Activated CD4-positive, alpha-beta T cell treated with anti-CD3 and anti-CD28 coated beads, Interleukin-2, amount 50 U/mL, for 4 hours (primary cell): ENCODE data around the gene LSR.
A peak's percentile ranks its signal among the peaks of the same experiment; 100 is the strongest.

Experiments used
- DNase-seq, 2 experiments: peaks; one replicate each; pipeline ENCODE4 v3.0.0-alpha.2; 2020

LSR gene, protein sequence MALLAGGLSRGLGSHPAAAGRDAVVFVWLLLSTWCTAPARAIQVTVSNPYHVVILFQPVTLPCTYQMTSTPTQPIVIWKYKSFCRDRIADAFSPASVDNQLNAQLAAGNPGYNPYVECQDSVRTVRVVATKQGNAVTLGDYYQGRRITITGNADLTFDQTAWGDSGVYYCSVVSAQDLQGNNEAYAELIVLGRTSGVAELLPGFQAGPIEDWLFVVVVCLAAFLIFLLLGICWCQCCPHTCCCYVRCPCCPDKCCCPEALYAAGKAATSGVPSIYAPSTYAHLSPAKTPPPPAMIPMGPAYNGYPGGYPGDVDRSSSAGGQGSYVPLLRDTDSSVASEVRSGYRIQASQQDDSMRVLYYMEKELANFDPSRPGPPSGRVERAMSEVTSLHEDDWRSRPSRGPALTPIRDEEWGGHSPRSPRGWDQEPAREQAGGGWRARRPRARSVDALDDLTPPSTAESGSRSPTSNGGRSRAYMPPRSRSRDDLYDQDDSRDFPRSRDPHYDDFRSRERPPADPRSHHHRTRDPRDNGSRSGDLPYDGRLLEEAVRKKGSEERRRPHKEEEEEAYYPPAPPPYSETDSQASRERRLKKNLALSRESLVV

GRCh38 chr19:35248310-35249145, at the start of gene LSR:
Gene LSR (plus strand): TSS chr19:35249002. CDS start chr19:35249023, 21 bp downstream.
- peak; percentile 66 to 70 for DNase-seq

GRCh38 chr19:35199481-35199880, 49.3 kb upstream of the LSR start:
- no peak for DNase-seq

DNA sequence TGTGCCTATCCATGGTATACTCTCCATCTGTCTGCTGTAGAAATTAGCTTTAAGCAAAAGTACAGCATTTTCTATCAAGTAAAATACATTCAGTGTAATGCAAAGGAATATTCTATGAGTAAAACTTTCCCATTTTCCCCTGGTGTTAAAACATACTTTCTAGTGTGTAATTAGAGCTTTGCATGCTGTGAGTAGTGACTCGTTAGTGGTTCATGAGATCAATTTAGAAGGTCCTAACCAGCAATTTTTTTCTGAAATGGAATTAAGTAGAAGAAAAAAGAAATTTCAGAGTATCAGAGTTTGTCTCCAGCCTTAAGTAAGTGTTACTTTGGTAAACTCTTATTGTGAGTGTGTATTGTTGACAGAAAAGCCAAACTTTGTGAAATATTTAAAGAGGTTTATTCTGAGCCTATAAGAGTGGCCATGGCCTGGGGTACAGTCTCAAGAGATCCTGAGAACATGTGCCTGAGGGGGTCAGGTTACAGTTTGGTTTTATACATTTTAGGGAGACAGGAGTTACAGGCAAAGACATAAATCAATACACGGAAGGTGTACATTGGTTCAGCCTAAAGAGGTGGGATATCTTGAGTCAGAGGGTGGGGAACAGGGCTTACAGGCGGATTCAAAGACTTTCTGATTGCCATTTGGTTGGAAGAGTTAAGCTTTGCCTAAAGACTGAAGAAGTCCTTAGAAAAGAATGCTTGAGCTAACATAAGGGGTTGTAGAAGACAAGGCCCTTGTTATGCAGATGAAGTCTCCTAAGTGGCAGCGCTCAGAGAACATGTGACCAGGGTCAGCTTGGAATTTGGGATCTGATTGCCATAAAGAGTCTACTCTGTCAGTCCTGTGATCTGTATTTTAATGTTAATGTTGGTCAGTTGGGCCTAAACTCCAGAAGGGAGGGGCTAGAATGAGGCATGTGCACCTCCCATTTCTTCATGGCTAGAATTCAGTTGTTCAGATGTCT, 45.8 kb upstream of the LSR start:
- DNase-seq: no peak

DNA sequence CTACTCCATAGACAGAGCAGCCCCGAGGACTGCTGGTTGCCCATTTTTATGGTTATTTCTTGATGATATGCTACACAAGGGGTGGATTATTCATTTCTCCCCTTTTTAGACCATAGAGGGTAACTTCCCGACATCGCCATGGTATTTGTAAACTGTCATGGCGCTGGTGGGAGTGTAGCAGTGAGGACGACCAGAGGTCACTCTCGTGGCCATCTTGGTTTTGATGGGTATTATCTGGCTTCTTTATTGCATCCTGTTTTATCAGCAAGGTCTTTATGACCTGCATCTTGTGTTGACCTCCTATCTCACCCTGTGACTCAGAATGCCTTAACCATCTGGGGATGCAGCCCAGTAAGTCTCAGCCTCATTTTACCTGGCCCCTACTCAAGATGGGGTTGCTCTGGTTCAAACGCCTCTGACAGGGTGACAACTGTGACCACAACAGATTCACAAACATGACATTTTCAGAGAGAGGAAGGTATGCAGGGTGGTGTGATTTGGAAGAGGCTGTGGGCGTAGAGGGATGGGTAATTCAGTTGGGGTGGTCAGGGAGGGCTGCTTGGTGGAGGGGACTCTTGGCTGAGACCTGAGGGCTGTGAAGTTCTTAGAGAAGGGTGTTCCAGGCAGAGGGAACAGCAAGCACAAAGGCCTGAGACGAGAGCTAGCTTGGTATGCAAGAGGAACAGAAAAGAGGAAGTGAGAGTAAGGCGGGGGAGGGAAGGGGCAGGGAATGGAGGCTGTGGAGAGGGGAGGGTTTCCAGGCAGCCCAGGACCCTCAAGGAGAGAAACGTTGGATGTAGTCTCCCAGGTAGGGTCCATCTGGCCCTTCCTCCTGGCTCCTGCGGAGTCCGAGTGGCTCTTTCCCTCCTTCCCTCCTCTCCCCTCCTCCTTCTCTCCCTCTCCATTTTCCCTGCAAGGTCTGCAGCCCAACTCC, 43.7 kb upstream of the LSR start:
- no peak for DNase-seq

DNA sequence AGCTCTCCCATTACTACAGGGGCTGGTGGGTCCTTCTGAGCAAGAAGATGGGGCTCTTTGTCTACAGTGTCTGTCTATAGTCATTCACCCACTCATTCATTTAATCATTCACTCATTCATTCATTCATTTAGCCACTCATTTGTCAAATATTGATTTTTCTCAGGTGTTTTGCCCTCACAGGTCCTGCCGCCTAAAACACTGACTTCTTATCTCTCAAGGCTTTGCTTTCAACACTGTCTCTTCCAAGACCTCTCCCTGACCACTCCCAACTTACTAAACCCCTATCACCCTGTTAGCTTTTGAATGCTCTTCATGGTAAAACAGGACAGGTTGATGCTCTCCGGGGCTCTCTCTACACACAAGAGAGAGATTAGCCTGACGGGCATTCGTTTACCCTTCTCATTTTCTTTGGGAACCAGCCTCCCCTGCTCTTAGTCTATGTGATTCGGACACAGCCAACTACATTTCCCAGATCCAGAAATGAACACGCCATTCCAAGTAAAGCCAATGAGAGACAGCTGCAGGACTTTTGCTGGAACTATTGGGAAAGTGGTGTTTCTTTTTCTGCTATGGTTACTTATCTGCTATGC, 43.0 kb upstream of the LSR start:
- no peak for DNase-seq

GRCh38 chr19:35206379-35206778, 42.4 kb upstream of the LSR start:
- peak; percentile 40 for DNase-seq

DNA sequence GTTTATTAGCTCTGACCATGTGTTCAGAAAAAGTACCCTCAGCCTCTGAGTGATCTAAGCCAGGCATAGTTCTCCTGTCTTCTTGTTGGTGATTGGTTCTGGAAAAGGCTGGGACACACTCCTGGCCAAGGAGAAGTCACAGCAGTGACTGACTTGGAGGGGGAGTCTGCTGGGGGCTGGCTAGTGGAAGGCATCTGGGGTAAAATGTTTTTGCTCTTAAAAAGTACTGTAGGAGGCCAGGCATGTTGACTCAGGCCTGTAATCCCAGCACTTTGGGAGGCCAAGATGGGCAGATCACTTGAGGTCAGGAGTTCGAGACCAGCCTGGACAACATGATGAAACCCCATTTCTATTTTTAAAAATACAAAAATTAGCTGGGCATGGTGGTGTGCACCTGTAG, 41.9 kb upstream of the LSR start:
- no peak for DNase-seq

- DNase-seq: peak in 1 of 2 experiments; percentile 22
These were observed 41.4 kb upstream of the LSR start for GRCh38 chr19:35207391-35207871.

GRCh38 chr19:35208121-35208520, 40.7 kb upstream of the LSR start:
- no peak for DNase-seq

- no peak for DNase-seq
These were observed 39.2 kb upstream of the LSR start for GRCh38 chr19:35209646-35210045.

DNA sequence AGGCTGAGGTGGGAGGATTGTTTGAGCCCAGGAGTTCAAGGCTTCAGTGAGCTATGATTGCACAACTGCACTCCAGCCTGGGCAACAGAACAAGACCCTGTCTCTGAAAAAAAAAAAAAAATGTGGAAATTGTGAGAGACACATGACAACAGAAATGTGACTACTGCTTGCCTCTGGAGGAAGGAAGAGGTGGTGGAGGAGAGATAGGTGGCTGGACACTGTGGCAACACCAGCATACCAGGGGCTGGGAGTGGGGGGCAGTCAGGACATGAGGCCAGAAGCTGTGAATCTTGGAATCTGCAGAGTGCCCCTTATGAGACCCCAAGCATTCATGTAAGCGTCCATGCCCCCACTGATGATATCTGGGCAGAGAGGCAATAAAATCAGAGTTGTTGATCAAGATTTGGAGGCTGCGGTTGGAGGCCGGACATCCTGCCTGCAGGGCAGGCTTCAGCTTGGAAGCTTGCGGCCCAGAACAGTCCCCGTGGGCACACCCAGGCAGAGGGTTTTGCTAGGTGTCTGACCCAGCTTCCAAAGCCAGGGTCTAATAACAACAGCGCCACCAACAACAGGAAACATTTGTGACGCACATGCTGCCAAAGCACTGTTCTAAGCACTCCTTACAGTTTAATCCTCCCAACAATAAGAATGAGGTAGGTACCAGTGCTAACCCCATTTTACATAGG, 37.1 kb upstream of the LSR start:
- DNase-seq: peak; percentile 43 to 49

DNA sequence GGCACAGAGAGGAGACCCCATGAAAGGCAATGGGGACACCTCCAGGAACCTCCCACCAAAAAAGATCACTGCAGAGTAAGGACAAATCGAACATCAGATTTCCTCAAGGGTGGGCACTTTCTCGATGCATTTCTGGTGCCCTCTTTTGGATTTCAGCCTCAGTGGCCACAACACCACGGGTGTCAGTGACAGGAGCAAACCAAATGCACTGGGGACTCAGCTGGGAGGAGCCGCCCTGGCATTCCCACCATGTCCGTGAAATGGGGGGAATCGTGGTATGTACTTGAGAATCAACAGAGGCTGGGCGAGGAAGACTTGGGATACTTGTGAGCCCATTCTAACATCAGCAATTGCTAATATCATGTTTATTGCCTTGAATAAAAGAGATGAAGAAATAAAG, 36.6 kb upstream of the LSR start:
- no peak for DNase-seq

DNA sequence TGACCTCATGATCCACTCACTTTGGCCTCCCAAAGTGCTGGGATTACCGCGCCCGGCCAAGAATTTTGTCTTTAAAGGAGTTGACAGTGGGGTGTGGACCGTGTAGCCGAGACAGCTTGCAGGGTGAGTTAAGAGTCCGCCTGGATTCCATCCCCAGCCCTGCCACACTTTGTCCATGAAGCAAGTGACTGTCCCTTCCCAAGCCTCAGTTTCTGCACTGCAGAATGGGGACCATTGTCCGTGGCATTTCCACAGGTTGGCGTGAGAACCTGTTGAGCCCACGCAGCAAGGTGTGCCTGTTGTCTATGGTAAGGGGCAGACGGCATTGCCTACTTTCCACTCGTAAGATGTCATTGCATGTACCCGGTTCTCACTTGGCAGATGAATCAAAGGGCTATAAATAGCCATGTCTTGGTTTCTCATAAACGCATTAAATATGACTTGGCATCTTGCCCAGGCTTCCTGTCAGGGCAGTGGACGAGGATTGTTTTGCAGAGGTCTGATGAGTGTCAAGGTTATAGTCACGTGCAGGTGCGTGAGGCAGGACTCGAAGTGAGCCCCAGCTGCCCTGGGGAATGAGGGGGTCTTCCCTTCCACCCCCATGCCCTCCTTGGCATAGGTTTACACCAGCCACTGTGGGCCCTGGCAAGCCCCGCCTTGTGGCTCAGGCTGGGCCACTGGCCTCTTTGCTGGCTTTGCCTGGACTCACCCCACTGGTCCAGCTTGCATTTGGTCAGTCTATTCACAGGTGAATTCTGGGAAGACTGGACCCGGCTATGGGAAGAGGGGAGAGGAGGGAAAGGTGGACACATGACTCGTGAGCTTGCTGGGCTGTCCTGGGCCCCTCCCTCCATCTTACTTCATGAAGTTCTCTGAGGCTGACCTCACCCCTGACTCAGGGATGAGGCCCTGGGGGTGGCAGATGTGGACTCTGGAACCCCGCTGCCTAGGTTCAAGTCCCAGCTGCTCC, 34.9 kb upstream of the LSR start:
- DNase-seq: peak; percentile 55 to 61

DNA sequence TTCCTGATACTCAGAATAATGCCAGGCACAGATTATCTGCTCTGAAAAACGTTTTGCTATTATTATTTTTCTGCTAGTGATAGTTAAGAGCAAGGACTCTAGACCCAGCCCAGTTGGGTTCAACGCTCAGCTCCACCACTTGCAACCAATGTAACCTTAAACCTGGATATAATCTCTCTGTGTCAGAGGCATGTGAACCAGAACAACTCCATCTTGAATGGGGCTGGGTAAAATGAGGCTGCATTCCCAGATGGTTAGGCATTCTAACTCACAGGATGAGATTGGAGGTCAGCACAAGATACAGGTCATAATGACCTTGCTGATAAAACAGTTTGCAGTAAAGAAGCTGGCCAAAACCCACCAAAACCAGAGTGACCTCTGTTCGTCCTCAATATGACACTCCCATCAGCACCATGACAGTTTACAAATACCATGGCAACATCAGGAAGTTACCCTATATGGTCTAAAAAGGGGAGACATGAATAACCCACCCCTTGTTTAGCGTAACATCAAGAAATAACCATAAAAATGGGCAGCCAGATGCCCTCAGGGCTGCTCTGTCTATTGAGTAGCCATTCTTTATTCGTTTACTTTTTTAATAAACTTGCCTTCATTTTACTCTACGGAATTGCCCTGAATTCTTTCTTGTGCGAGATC, 33.9 kb upstream of the LSR start:
- no peak for DNase-seq

DNA sequence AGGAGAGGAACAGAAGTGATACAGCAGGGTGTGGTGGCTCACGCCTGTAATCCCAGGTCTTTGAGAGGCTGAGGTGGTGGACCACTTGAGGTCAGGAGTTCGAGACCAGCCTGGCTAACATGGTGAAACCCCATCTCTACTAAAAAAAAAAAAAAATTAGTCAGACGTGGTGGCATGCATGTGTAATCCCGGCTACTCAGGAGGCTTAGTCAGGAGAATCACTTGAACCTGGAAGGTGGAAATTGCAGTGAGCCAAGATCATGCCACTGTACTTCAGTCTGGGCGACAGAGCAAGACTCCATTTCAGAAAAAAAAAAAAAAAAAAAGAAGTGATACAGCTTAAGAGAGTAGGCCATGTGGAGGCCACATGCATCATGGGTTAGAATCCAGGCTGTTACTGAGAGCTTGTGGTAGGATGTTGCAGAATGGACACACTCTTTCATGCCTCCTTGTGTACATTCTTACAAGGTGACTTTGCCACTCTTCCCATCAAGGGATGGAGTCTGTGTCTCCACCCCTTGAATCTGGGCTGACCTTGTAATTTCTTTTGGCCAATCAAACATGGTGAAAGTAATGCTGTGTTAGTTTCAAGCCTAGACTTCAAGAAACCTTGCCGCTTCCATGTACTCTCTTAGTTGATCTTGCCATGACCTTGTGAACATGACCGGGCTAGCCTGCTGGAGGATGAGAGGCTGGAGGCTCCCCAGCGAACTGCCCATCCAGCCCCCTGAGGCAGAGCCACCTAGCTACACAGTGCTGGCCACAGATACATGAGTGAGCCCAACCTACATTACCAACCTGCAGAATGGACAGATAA, 32.6 kb upstream of the LSR start:
- no peak for DNase-seq

- DNase-seq: peak in 1 of 2 experiments; percentile 26
These were observed 31.8 kb upstream of the LSR start for GRCh38 chr19:35216833-35217648.

GRCh38 chr19:35217649-35217990, 31.2 kb upstream of the LSR start:
- DNase-seq: no peak
